Activated CD4-positive, alpha-beta memory T cell treated with anti-CD3 and anti-CD28 coated beads for 36 hours (primary cell): ENCODE data around the gene EFCAB14. TPM values are rescaled to one million over a fixed set of nuclear protein-coding genes. Genes with fewer than 3 reads are reported as not detected.

ENCODE experiments used
- CTCF ChIA-PET: fragments of 350-600 bp; sonication (Branson Sonifier 250); formaldehyde crosslinking; loops from one replicate; lab custom pipeline; 2021; ENCODE audit warnings: antibody characterized with exemption, inconsistent platforms; lab: Charles Lee
- POLR2A ChIA-PET: fragments of 350-600 bp; sonication (Branson Sonifier 250); formaldehyde crosslinking; loops from one replicate; lab custom pipeline; 2021; ENCODE audit warnings: antibody characterized with exemption; lab: Charles Lee
- DNase-seq: peaks from one replicate; pipeline ENCODE4 v3.0.0-alpha.2; 2020
- H3K27ac Mint-ChIP-seq: one replicate; pipeline ENCODE4 v1.8.0; 2021; ENCODE audit warnings: mixed read lengths
- H3K27me3 Mint-ChIP-seq: one replicate; pipeline ENCODE4 v1.8.0; 2021; ENCODE audit warnings: mixed read lengths
- H3K36me3 Mint-ChIP-seq: one replicate; pipeline ENCODE4 v1.8.0; 2021; ENCODE audit warnings: mixed read lengths
- H3K4me1 Mint-ChIP-seq: one replicate; pipeline ENCODE4 v1.8.0; 2021; ENCODE audit warnings: low read depth, mixed read lengths
- H3K4me3 Mint-ChIP-seq: one replicate; pipeline ENCODE4 v1.8.0; 2021; ENCODE audit warnings: mild to moderate bottlenecking, mixed read lengths
- H3K9me3 Mint-ChIP-seq: one replicate; pipeline ENCODE4 v1.8.0; 2021; ENCODE audit warnings: mixed read lengths
- intact Hi-C: fragments of 100-400 bp; cut with micrococcal nuclease; formaldehyde crosslinking; loops from one replicate; pipeline ENCODE4 v1.15.1; 2023
- total RNA-seq, 2 experiments: library from RNA; stranded (reverse); gene quantifications; one replicate each; pipeline ENCODE4 v1.2.3, GENCODE V29; 2021

EFCAB14 gene
- total RNA-seq, 2 experiments from 2014 or later = 47.1 to 48.0 TPM

DNA sequence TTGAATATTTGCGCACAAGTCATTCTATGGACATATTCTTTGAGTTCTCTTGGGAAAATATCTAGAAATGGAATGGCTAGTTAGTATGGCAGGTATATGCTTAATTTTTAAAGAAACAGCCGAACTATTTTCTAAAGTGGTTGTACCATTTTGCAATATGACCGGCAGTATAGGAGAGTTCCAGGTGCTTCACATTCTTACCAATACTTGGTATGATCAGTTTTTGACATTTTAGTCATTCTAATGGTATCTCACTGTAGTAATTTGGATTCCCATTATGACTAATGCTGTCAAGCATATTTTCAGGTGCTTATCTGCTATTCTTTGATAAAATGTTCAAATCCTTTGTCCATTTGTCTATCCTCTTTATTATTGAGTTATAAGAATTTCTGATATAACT lies 71.3 kb downstream of the EFCAB14 start:
- H3K9me3 Mint-ChIP-seq = peaks cover 5% of the 10 kb centered on the region
- no peak overlapping the region for H3K27ac Mint-ChIP-seq
- intact Hi-C loops = no loop called here

GRCh38 chr1:46646844-46647243 lies 72.1 kb downstream of the EFCAB14 start:
- ChIA-PET POLR2A (no interaction called here), CTCF (no interaction called here)
- DNase-seq = no peak
- H3K9me3 Mint-ChIP-seq = peaks cover 4% of the 10 kb centered on the region
- H3K4me3 Mint-ChIP-seq = no peak overlapping the region
- intact Hi-C loops = no loop called here
- H3K27me3 Mint-ChIP-seq = no peaks in the 10 kb centered on the region
- H3K27ac Mint-ChIP-seq = no peak overlapping the region
- peaks cover 41% of the 10 kb centered on the region for H3K36me3 Mint-ChIP-seq
- H3K4me1 Mint-ChIP-seq = peaks cover 11% of the 10 kb centered on the region

More for the DNA sequence above, 71.3 kb downstream of the EFCAB14 start:
- ChIA-PET POLR2A (interaction anchor here (1.0 kb wide), 1 partner anchor 20 kb away, joined by 3 read pairs; the partner anchor contains the start of gene ATPAF1), CTCF (no interaction called here)
- H3K4me3 Mint-ChIP-seq = no peak overlapping the region
- H3K36me3 Mint-ChIP-seq = peaks cover 42% of the 10 kb centered on the region
- H3K27me3 Mint-ChIP-seq = no peaks in the 10 kb centered on the region
- no peak for DNase-seq
- H3K4me1 Mint-ChIP-seq = peaks cover 12% of the 10 kb centered on the region

GRCh38 chr1:46646331-46646730 lies 72.6 kb downstream of the EFCAB14 start:
- ChIA-PET POLR2A (no interaction called here), CTCF (no interaction called here)
- no peak overlapping the region for H3K4me3 Mint-ChIP-seq
- peaks cover 11% of the 10 kb centered on the region for H3K4me1 Mint-ChIP-seq
- H3K27ac Mint-ChIP-seq = no peak overlapping the region
- intact Hi-C loops = no loop called here
- no peak for DNase-seq
- peaks cover 40% of the 10 kb centered on the region for H3K36me3 Mint-ChIP-seq
- peaks cover 4% of the 10 kb centered on the region for H3K9me3 Mint-ChIP-seq
- no peaks in the 10 kb centered on the region for H3K27me3 Mint-ChIP-seq

GRCh38 chr1:46645815-46646214 lies 73.1 kb downstream of the EFCAB14 start:
- H3K4me1 Mint-ChIP-seq = peaks cover 11% of the 10 kb centered on the region
- H3K4me3 Mint-ChIP-seq = no peak overlapping the region
- CTCF ChIA-PET = interaction anchor here (1.1 kb wide), 1 partner anchor 20 kb away, joined by 3 read pairs; no protein-coding TSS in a partner anchor
- H3K27ac Mint-ChIP-seq = no peak overlapping the region
- H3K27me3 Mint-ChIP-seq = no peaks in the 10 kb centered on the region
- POLR2A ChIA-PET = no interaction called here
- H3K36me3 Mint-ChIP-seq = peaks cover 40% of the 10 kb centered on the region
- peaks cover 4% of the 10 kb centered on the region for H3K9me3 Mint-ChIP-seq
- DNase-seq = no peak
- intact Hi-C loops = no loop called here

GRCh38 chr1:46643368-46643775 lies 75.5 kb downstream of the EFCAB14 start:
- Mint-ChIP-seq H3K27ac (no peak overlapping the region), H3K9me3 (peaks cover 4% of the 10 kb centered on the region), H3K4me3 (no peak overlapping the region), H3K4me1 (peaks cover 11% of the 10 kb centered on the region), H3K36me3 (peaks cover 31% of the 10 kb centered on the region), H3K27me3 (no peaks in the 10 kb centered on the region)
- no peak for DNase-seq
- ChIA-PET CTCF (no interaction called here), POLR2A (interaction anchor here (0.6 to 0.7 kb wide), 2 partner anchors 8 to 15 kb away, joined by 3 read pairs; no protein-coding TSS in a partner anchor)
- intact Hi-C loops = no loop called here

GRCh38 chr1:46642115-46642680 lies 76.7 kb downstream of the EFCAB14 start:
- DNase-seq = no peak
- ChIA-PET POLR2A (no interaction called here), CTCF (no interaction called here)
- intact Hi-C loops = no loop called here
- H3K27ac Mint-ChIP-seq = no peak overlapping the region
- no peaks in the 10 kb centered on the region for H3K9me3 Mint-ChIP-seq
- peaks cover 27% of the 10 kb centered on the region for H3K36me3 Mint-ChIP-seq
- H3K4me1 Mint-ChIP-seq = peaks cover 7% of the 10 kb centered on the region
- H3K4me3 Mint-ChIP-seq = no peak overlapping the region
- no peaks in the 10 kb centered on the region for H3K27me3 Mint-ChIP-seq

GRCh38 chr1:46639547-46639946 lies 79.4 kb downstream of the EFCAB14 start:
- no peak for DNase-seq
- Mint-ChIP-seq H3K9me3 (no peaks in the 10 kb centered on the region), H3K36me3 (peaks cover 21% of the 10 kb centered on the region), H3K4me3 (no peak overlapping the region), H3K4me1 (no peaks in the 10 kb centered on the region), H3K27ac (no peak overlapping the region), H3K27me3 (no peaks in the 10 kb centered on the region)
- intact Hi-C loops = no loop called here
- ChIA-PET POLR2A (no interaction called here), CTCF (no interaction called here)

- no peaks in the 10 kb centered on the region for H3K27me3 Mint-ChIP-seq
- POLR2A ChIA-PET = no interaction called here
- intact Hi-C loops = no loop called here
- DNase-seq = no peak
- CTCF ChIA-PET = no interaction called here
- H3K4me3 Mint-ChIP-seq = no peak overlapping the region
- H3K36me3 Mint-ChIP-seq = peaks cover 21% of the 10 kb centered on the region
- no peaks in the 10 kb centered on the region for H3K9me3 Mint-ChIP-seq
- no peak overlapping the region for H3K27ac Mint-ChIP-seq
- H3K4me1 Mint-ChIP-seq = no peaks in the 10 kb centered on the region
Measured at GRCh38 chr1:46638921-46639320, 80.0 kb downstream of the EFCAB14 start.

DNA sequence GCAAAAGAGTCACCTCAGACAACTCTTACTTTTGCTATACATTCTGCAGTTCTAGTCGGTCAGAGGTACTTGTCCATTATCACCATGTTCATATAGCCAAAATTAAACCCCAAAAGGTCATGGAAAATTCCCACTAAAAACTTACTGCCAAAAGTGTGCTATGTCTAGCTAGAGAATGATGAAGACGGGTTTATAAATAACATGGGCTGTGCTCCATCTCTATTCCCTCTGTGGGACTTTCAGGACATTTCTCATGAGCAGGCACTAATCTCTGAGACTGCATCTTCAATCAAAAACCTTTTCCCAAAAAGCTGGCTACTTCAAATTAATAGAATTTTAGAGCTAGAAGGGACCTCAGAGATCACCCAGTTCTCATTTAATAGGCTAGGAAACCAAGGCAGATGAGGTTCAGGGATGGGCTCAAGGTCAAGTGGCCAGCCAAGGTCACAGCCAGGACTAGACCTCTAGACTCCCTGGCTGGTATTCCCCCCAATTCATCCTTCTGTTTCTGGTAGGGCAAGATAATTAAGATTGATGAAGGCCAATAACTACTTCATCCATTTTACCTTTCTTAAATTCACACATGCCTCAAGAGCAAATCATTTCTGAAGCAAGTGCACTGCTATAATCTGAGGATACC lies 81.3 kb downstream of the EFCAB14 start:
- Mint-ChIP-seq H3K4me3 (no peak overlapping the region), H3K27me3 (no peaks in the 10 kb centered on the region), H3K36me3 (peaks cover 22% of the 10 kb centered on the region), H3K27ac (no peak overlapping the region), H3K4me1 (no peaks in the 10 kb centered on the region), H3K9me3 (no peaks in the 10 kb centered on the region)
- intact Hi-C loops = no loop called here
- DNase-seq = no peak
- ChIA-PET POLR2A (no interaction called here), CTCF (interaction anchor here (0.6 kb wide), 1 partner anchor 23 kb away, joined by 7 read pairs; no protein-coding TSS in a partner anchor)

DNA sequence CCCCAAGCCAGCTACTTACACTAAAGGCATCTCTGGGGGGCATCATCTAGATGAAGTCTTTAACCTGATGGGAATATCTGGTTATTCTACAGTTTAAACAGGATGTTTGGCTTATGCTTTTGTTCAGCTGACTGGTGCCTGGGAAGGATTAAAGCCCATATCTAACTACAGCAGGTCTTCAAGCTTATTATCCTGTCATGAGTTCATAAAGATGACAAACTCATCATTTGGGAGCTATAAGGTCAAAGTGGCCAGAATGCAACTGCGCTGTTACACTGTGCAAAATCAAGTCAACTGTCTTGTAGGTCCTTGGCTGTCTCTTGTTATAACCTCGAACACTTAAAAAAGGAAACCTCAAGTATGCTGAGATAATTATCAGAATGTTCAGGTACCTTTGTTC lies 83.7 kb downstream of the EFCAB14 start:
- no peak overlapping the region for H3K4me3 Mint-ChIP-seq
- H3K27ac Mint-ChIP-seq = no peak overlapping the region
- ChIA-PET POLR2A (interaction anchor here (0.8 kb wide), 1 partner anchor 9 kb away, joined by 3 read pairs; no protein-coding TSS in a partner anchor), CTCF (interaction anchor here (1.4 kb wide), 1 partner anchor 16 kb away, joined by 3 read pairs; no protein-coding TSS in a partner anchor)
- no peak for DNase-seq
- intact Hi-C loops = no loop called here
- no peaks in the 10 kb centered on the region for H3K9me3 Mint-ChIP-seq
- H3K27me3 Mint-ChIP-seq = no peaks in the 10 kb centered on the region
- H3K36me3 Mint-ChIP-seq = peaks cover 15% of the 10 kb centered on the region
- no peaks in the 10 kb centered on the region for H3K4me1 Mint-ChIP-seq

DNA sequence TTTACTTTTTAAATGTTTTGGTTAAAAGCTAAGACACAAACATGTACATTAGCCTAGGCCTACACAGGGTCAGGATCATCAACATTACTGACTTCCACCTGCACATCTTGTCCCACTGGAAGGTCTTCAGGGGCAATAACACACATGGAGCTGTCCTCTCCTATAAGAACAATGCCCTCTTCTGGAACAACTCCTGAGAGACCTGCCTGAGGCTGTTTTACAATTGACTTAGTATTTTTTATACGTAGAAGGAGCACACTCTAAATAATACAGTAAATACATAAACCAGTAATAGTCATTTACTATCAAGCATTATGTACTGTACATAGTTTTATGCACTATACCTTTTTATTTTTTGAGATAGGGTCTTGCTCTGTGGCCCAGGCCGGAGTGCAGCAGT lies 88.2 kb downstream of the EFCAB14 start:
- no peak for DNase-seq
- ChIA-PET CTCF (no interaction called here), POLR2A (no interaction called here)
- intact Hi-C loops = no loop called here
- no peaks in the 10 kb centered on the region for H3K27me3 Mint-ChIP-seq
- H3K36me3 Mint-ChIP-seq = peaks cover 4% of the 10 kb centered on the region
- no peak overlapping the region for H3K4me3 Mint-ChIP-seq
- H3K27ac Mint-ChIP-seq = no peak overlapping the region
- no peaks in the 10 kb centered on the region for H3K9me3 Mint-ChIP-seq
- no peaks in the 10 kb centered on the region for H3K4me1 Mint-ChIP-seq
